GM21423 (cell line): ENCODE results near the gene TMEM218.
"Not testable (repeated sequence)": the region's sequence is repeated elsewhere in the genome, so short reads cannot be mapped to it uniquely, and the experiment has no call there.

Experiments
- ATAC-seq: cut with Tn5 transposase; IDR thresholded peaks from one replicate; pipeline ENCODE4 v1.9.1; 2021; ENCODE audit warnings: mild to moderate bottlenecking, moderate library complexity; ENCODE audit not compliant: unreplicated experiment

The TMEM218 gene

GRCh38 chr11:125091247-125091876 lies 20.1 kb downstream of the TMEM218 start:
- no peak for ATAC-seq

- ATAC-seq = no peak
These were observed 20.6 kb downstream of the TMEM218 start for GRCh38 chr11:125090816-125091215.

GRCh38 chr11:125090151-125090550 lies 21.3 kb downstream of the TMEM218 start:
- ATAC-seq = not testable (repeated sequence)

- ATAC-seq = not testable (repeated sequence)
These were observed 21.9 kb downstream of the TMEM218 start for GRCh38 chr11:125089481-125089880.

GRCh38 chr11:125088576-125089455 lies 22.6 kb downstream of the TMEM218 start:
- ATAC-seq = no peak

- ATAC-seq = no peak
These were observed 23.3 kb downstream of the TMEM218 start for GRCh38 chr11:125088123-125088522.

- ATAC-seq = no peak
These were observed 24.7 kb downstream of the TMEM218 start for GRCh38 chr11:125086633-125087296.

DNA sequence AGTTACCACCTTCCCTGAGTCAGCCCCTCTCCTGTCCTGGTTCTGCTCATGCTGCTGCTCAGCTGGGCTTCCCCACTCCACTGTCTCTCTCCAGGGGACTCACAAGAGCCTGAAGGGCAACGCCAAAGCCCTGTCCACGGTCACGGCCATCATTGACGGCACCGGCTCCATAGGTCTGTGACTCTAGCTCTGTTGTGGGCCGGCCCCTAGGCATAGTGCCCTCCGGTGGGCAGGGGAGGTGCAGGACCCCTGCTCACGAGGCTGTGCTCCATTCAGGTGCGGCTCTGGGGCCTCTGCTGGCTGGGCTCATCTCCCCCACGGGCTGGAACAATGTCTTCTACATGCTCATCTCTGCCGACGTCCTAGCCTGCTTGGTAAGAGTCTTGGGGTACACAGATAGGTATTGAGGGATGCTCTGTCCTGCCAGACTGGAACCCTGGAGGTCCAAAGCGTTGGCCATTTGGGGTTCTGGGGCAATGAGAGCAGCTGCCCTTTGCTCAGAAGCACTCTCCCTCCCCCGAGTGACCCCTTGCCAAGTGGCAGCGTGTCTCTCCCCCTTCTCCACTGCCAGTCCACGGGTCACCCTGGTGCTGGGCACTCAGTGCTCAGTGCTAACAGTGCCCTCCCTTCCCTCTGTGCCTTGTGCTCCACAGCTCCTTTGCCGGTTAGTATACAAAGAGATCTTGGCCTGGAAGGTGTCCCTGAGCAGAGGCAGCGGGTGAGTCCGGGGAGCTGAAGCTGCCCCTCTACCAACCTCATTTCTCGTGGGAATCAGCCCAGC lies 25.9 kb downstream of the TMEM218 start:
- no peak for ATAC-seq

DNA sequence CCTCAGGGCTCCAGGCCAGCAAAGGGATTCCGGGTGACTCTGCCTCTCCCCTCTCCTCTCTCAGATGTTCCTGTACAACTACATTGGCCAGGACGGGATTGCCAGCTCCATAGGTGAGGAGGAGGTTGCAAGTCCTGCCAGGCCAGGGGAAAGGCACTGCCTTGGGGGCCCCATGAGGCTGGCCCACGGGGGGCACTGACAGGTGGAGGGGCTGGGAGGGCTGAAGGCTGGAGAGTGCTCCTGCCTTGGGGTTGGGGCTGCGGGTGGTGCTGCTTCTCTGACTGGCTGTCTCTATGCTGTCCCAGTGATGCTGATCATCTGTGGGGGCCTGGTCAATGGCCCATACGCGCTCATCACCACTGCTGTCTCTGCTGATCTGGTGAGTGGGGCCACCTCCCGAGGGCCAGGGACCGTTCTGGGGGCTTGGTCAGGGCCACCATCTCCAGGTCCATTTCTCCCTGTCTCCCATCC lies 26.6 kb downstream of the TMEM218 start:
- ATAC-seq = no peak

DNA sequence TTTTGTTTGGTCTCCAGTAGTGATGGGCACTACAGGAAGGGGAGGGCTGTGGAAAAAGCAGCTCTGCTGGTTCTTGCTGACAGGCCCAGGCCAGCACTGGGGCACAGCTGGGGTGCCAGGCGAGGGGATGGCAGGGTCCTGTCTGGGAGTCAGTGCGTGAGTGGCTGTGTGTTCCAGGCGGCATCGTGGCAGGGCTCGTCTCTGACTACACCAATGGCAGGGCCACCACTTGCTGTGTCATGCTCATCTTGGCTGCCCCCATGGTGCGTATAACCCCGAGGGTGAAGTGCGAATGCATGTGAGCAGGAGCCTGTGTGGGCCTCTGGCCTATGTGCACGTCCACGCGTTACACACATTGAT lies 27.4 kb downstream of the TMEM218 start:
- no peak for ATAC-seq

- ATAC-seq = no peak
These were observed 27.9 kb downstream of the TMEM218 start for GRCh38 chr11:125083312-125084056.

- no peak for ATAC-seq
These were observed 28.7 kb downstream of the TMEM218 start for GRCh38 chr11:125082611-125083311.

DNA sequence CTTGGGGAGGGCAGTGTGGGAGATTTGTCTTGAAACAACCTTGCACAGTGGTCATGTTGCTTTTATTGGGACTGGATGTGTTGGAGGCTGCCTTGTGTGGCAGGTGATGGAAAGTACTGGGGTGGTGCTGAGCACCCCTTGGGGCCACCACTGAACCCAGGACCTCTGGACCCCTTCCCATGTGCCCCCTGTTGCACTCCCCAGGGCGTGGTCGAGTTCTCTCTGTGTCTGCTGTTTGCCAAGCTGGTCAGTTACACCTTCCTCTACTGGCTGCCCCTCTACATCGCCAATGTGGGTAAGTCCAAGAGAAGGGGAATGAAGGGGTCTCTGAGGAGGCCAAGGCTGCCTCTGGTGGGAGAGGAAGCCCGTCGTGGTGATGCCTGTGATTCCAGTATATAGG lies 29.4 kb downstream of the TMEM218 start:
- no peak for ATAC-seq

DNA sequence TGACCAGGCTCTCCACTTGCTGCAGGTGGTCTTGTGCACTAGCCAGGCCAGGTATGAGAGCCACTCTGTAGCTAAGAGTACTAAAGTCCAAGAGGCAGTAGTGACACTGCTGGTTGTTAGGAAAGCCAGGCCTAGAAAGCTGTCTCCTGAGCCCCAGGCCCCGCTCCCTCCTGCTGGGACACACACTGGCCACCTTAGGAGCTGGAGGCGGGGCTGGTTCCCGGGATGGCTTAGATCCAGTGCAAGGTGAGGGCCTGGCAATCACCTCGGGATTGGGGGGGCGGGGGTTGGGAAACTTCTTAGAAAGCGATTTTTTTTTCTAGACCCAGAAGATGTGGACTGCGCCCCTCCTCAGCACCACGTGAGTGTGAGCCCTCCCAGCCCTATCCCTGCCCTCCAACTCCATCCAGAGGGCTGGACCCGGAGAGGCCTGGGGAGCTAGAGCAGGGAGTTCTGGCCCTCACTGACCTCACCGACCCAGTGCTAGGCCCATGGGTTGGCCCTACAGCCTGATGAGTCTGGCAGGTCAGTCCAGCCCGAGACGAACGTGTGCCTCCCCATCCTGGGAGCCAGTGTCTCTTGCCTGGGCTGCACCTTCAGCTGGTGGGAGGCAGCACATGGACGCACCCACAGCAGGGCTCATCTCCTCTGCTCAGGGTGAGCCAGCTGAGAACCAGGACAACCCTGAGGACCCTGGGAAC lies 30.2 kb downstream of the TMEM218 start:
- no peak for ATAC-seq

- ATAC-seq = no peak
These were observed 30.9 kb downstream of the TMEM218 start for GRCh38 chr11:125080531-125080911.

GRCh38 chr11:125079878-125080530 lies 31.4 kb downstream of the TMEM218 start:
- ATAC-seq = no peak

GRCh38 chr11:125079151-125079877 lies 32.1 kb downstream of the TMEM218 start:
- no peak for ATAC-seq
